ENCODE measurements around the gene EVI5L. TPM values are rescaled to one million over a fixed set of nuclear protein-coding genes. Genes with fewer than 3 reads are reported as not detected.
A peak's percentile ranks its signal among the peaks of the same experiment; 100 is the strongest.

EVI5L gene
- 10 to 100 TPM; 24.0 to 25.7 TPM for total RNA-seq

- no peaks in the 10 kb centered on the region for H3K27me3 ChIP-seq (replicated peaks; ENCODE audit: insufficient read depth)
- peak within 1 kb of the TSS in 1 of 2 donors; percentile 19 for H3K27ac ChIP-seq
- peak; percentile 99 for DNase-seq (ENCODE audit: low spot score)
- H3K4me1 ChIP-seq (replicated peaks): peaks cover 5% of the 10 kb centered on the region
- peak within 1 kb of the TSS; percentile 73 to 91 for H3K4me3 ChIP-seq
- H3K9me3 ChIP-seq: no peaks in the 10 kb centered on the region
- intact Hi-C loops (cut with DNase I): loop anchor here (5.0 kb wide), 1 partner anchor 73 kb away; the partner anchor contains the start of gene MAP2K7
- TF ChIP-seq POLR2AphosphoS5 (IDR thresholded peaks at IDR 0.05): peak; percentile 97
- TF ChIP-seq POLR2A (IDR thresholded peaks at IDR 0.05): no peak
- peak in 1 of 4 experiments; percentile 4 for TF ChIP-seq CTCF (IDR thresholded peaks at IDR 0.05)
- WGBS: 1% methylated on average over 45 of the region's 45 CpGs
- H3K36me3 ChIP-seq: no peaks in the 10 kb centered on the region
These were observed at the start of gene EVI5L for GRCh38 chr19:7829561-7830271. Gene EVI5L (plus strand): TSS chr19:7830218. CDS start chr19:7846543, 16,325 bp downstream.

GRCh38 chr19:7781157-7781556 is 48.9 kb upstream of the EVI5L start:
- H3K9me3 ChIP-seq: no peaks in the 10 kb centered on the region
- no peak for TF ChIP-seq POLR2AphosphoS5 (IDR thresholded peaks at IDR 0.05)
- TF ChIP-seq CTCF (IDR thresholded peaks at IDR 0.05): no peak
- TF ChIP-seq POLR2A (IDR thresholded peaks at IDR 0.05): no peak
- no peak for DNase-seq (ENCODE audit: low spot score)
- no peak overlapping the region for H3K27ac ChIP-seq
- WGBS: 23% methylated on average over 12 of the region's 12 CpGs
- H3K4me1 ChIP-seq (replicated peaks): no peaks in the 10 kb centered on the region
- H3K36me3 ChIP-seq: no peaks in the 10 kb centered on the region
- H3K27me3 ChIP-seq (replicated peaks; ENCODE audit: insufficient read depth): no peaks in the 10 kb centered on the region
- no peak overlapping the region for H3K4me3 ChIP-seq
- intact Hi-C loops (cut with DNase I): no loop called here

- no peak for DNase-seq (ENCODE audit: low spot score)
- TF ChIP-seq POLR2AphosphoS5 (IDR thresholded peaks at IDR 0.05): peak; percentile 10
- no peak for TF ChIP-seq POLR2A (IDR thresholded peaks at IDR 0.05)
- Histone ChIP-seq H3K27me3 (replicated peaks; ENCODE audit: insufficient read depth) (peaks cover 15% of the 10 kb centered on the region), H3K36me3 (no peaks in the 10 kb centered on the region), H3K9me3 (no peaks in the 10 kb centered on the region), H3K4me3 (no peak overlapping the region), H3K27ac (no peak overlapping the region), H3K4me1 (replicated peaks) (no peaks in the 10 kb centered on the region)
- intact Hi-C loops (cut with DNase I): no loop called here
- 24% methylated on average over 8 of the region's 8 CpGs for WGBS
These were observed 46.0 kb upstream of the EVI5L start for GRCh38 chr19:7783991-7784423.

GRCh38 chr19:7784856-7785255 is 45.2 kb upstream of the EVI5L start:
- no peaks in the 10 kb centered on the region for H3K4me1 ChIP-seq (replicated peaks)
- peaks cover 22% of the 10 kb centered on the region for H3K27me3 ChIP-seq (replicated peaks; ENCODE audit: insufficient read depth)
- no peak overlapping the region for H3K4me3 ChIP-seq
- intact Hi-C loops (cut with DNase I): no loop called here
- no peak overlapping the region for H3K27ac ChIP-seq
- DNase-seq (ENCODE audit: low spot score): no peak
- no peak for TF ChIP-seq POLR2A (IDR thresholded peaks at IDR 0.05)
- no peaks in the 10 kb centered on the region for H3K9me3 ChIP-seq
- H3K36me3 ChIP-seq: no peaks in the 10 kb centered on the region

- no peaks in the 10 kb centered on the region for H3K36me3 ChIP-seq
- H3K9me3 ChIP-seq: no peaks in the 10 kb centered on the region
- H3K4me3 ChIP-seq: no peak overlapping the region
- TF ChIP-seq POLR2AphosphoS5 (IDR thresholded peaks at IDR 0.05): no peak
- TF ChIP-seq POLR2A (IDR thresholded peaks at IDR 0.05): no peak
- no peak for TF ChIP-seq CTCF (IDR thresholded peaks at IDR 0.05)
- 23% methylated on average over 10 of the region's 10 CpGs for WGBS
- peaks cover 22% of the 10 kb centered on the region for H3K27me3 ChIP-seq (replicated peaks; ENCODE audit: insufficient read depth)
- no peak for DNase-seq (ENCODE audit: low spot score)
- intact Hi-C loops (cut with DNase I): no loop called here
- no peaks in the 10 kb centered on the region for H3K4me1 ChIP-seq (replicated peaks)
- no peak overlapping the region for H3K27ac ChIP-seq
These were observed 42.9 kb upstream of the EVI5L start for GRCh38 chr19:7787141-7787540.

Measured in prostate gland (tissue), 2 donors.